ENCODE results near the gene INPP5D.

DNA sequence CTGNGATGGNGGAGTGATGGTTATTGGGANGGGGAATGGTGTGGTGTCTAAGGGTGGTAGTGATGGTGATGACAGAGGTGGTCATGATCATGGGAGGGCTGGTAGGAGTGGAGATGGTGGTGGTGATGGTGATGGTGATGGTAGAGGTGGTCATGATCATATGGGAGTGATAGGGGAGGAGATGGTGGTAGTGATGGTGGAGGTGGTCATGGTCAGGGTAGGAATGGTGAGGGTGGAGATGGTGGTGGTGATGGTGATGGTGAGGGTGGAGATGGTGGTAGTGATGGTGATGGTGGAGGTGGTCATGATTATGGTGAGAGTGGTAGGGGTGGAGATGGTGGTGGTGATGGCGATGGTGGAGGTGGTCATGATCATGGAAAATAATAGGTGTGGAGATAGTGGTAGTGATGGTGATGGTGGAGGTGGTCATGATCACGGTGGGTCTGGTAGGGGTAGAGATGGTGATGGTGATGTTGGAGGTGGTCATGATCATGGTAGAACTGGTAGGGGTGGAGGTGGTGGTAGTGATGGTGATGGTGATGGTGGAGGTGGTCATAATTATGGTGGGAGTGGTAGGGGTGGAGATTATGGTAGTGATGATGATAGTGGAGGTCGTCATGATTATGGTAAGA, 83.7 kb downstream of the INPP5D start:
- TF ChIP-seq, protein P1, sequence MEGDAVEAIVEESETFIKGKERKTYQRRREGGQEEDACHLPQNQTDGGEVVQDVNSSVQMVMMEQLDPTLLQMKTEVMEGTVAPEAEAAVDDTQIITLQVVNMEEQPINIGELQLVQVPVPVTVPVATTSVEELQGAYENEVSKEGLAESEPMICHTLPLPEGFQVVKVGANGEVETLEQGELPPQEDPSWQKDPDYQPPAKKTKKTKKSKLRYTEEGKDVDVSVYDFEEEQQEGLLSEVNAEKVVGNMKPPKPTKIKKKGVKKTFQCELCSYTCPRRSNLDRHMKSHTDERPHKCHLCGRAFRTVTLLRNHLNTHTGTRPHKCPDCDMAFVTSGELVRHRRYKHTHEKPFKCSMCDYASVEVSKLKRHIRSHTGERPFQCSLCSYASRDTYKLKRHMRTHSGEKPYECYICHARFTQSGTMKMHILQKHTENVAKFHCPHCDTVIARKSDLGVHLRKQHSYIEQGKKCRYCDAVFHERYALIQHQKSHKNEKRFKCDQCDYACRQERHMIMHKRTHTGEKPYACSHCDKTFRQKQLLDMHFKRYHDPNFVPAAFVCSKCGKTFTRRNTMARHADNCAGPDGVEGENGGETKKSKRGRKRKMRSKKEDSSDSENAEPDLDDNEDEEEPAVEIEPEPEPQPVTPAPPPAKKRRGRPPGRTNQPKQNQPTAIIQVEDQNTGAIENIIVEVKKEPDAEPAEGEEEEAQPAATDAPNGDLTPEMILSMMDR (IDR thresholded peaks at IDR 0.05): no peak
- TF ChIP-seq POLR2A (IDR thresholded peaks at IDR 0.05): no peak
